ENCODE data around the gene BLOC1S3.

The BLOC1S3 gene

GRCh38 chr19:45161738-45162607 is 16.6 kb upstream of the BLOC1S3 start:
- DNase-seq (ENCODE audit: low read depth): no peak

- DNase-seq (ENCODE audit: low read depth): no peak
Measured at GRCh38 chr19:45162608-45163143, 15.9 kb upstream of the BLOC1S3 start.

GRCh38 chr19:45163156-45163555 is 15.4 kb upstream of the BLOC1S3 start:
- no peak for DNase-seq (ENCODE audit: low read depth)

- no peak for DNase-seq (ENCODE audit: low read depth)
Measured at GRCh38 chr19:45163751-45164460, 14.7 kb upstream of the BLOC1S3 start.

- peak; percentile 35 for DNase-seq (ENCODE audit: low read depth)
Measured at GRCh38 chr19:45164577-45165335, 13.8 kb upstream of the BLOC1S3 start.

GRCh38 chr19:45166723-45167252 is 11.8 kb upstream of the BLOC1S3 start:
- DNase-seq (ENCODE audit: low read depth): no peak

GRCh38 chr19:45168767-45169351 is 9.7 kb upstream of the BLOC1S3 start:
- DNase-seq (ENCODE audit: low read depth): no peak

GRCh38 chr19:45169602-45170001 is 9.0 kb upstream of the BLOC1S3 start:
- no peak for DNase-seq (ENCODE audit: low read depth)

GRCh38 chr19:45170146-45171106 is 8.2 kb upstream of the BLOC1S3 start:
- no peak for DNase-seq (ENCODE audit: low read depth)

- DNase-seq (ENCODE audit: low read depth): no peak
Measured at GRCh38 chr19:45171211-45171623, 7.4 kb upstream of the BLOC1S3 start.

GRCh38 chr19:45172173-45172572 is 6.4 kb upstream of the BLOC1S3 start:
- no peak for DNase-seq (ENCODE audit: low read depth)

- no peak for DNase-seq (ENCODE audit: low read depth)
Measured at GRCh38 chr19:45172611-45173208, 5.9 kb upstream of the BLOC1S3 start.

GRCh38 chr19:45173816-45174215 is 4.8 kb upstream of the BLOC1S3 start:
- DNase-seq (ENCODE audit: low read depth): no peak

- DNase-seq (ENCODE audit: low read depth): no peak
Measured at GRCh38 chr19:45175515-45176345, 2.9 kb upstream of the BLOC1S3 start.

GRCh38 chr19:45177817-45178261 is 745 bp upstream of the BLOC1S3 start, which contains the start of gene TRAPPC6A:
TRAPPC6A (minus strand) TSS chr19:45178237; CDS start chr19:45178218, 19 bp downstream.
- DNase-seq (ENCODE audit: low read depth): no peak

GRCh38 chr19:45179072-45179891 is 698 bp downstream of the BLOC1S3 start:
- no peak for DNase-seq (ENCODE audit: low read depth)

- no peak for DNase-seq (ENCODE audit: low read depth)
Measured at GRCh38 chr19:45179892-45180370, 1.3 kb downstream of the BLOC1S3 start.

GRCh38 chr19:45180936-45181335 is 2.4 kb downstream of the BLOC1S3 start:
- DNase-seq (ENCODE audit: low read depth): no peak

Measured in stimulated activated CD8-positive, alpha-beta memory T cell treated with anti-CD3 and anti-CD28 coated beads, Interleukin-7, amount 100 ng/mL, for 24 hours (primary cell).